ENCODE results near the gene CWC22. TPM values are rescaled to one million over a fixed set of nuclear protein-coding genes. Genes with fewer than 3 reads are reported as not detected.

Gene CWC22
- total and polyA plus RNA-seq, 2 of the 13 experiments (the other 11 are each of a cell fraction or from before 2014, with no cell fraction given) = 5.7 to 29.2 TPM

GRCh38 chr2:180029575-180029974 lies 22.5 kb upstream of the CWC22 start:
- H3K4me1 ChIP-seq (ENCODE audit: insufficient read depth, low read length) = no peaks in the 10 kb centered on the region
- ChIA-PET CTCF (ENCODE audit: low intra/inter-chr PET ratio, low total read pairs) (no interaction called here), POLR2A (no interaction called here)
- intact Hi-C loops (cut with micrococcal nuclease; ENCODE audit: unreplicated experiment) = no loop called here
- ATAC-seq (no peak), FAIRE-seq (no peak), DNase-seq (ENCODE audit: low spot score) (no peak)
- H3K4me2 ChIP-seq (ENCODE audit: low read depth, low read length) = no peak overlapping the region
- WGBS (ENCODE audit: low lambda C conversion rate) = 0% methylated on average over 1 of the region's 1 CpG
- H3K79me2 ChIP-seq (ENCODE audit: insufficient read depth, low read length) = no peaks in the 10 kb centered on the region
- no peak overlapping the region for H2AFZ ChIP-seq (ENCODE audit: low read length)
- H4K20me1 ChIP-seq (ENCODE audit: insufficient read depth, low read length) = no peaks in the 10 kb centered on the region
- no peak for TF ChIP-seq NFE2L2 (IDR thresholded peaks at IDR 0.05; ENCODE audit: low read length)
- no peak for TF ChIP-seq ZNF496 (CRISPR knock-in tag; IDR thresholded peaks at IDR 0.05; ENCODE audit: insufficient replicate concordance)
- TF ChIP-seq HOXA5 (CRISPR knock-in tag; IDR thresholded peaks at IDR 0.05) = no peak
- TF ChIP-seq ZNF597 (CRISPR knock-in tag; IDR thresholded peaks at IDR 0.05) = no peak
- TF ChIP-seq SRSF4 (IDR thresholded peaks at IDR 0.05; ENCODE audit: low read depth, low read length, poor library complexity, severe bottlenecking) = no peak
- TF ChIP-seq, protein P1, sequence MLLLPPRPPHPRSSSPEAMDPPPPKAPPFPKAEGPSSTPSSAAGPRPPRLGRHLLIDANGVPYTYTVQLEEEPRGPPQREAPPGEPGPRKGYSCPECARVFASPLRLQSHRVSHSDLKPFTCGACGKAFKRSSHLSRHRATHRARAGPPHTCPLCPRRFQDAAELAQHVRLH (CRISPR knock-in tag; IDR thresholded peaks at IDR 0.05; ENCODE audit: borderline replicate concordance, low read depth) = no peak
- TF ChIP-seq U2AF2 (IDR thresholded peaks at IDR 0.05; ENCODE audit: low read depth, low read length) = no peak
- TF ChIP-seq PCBP2 (optimal IDR thresholded peaks at IDR 0.05; ENCODE audit: low read depth, low read length, poor library complexity, severe bottlenecking) = no peak
- TF ChIP-seq ZNF773 (CRISPR knock-in tag; IDR thresholded peaks at IDR 0.05; ENCODE audit: borderline replicate concordance) = no peak
- no peak for TF ChIP-seq ZC3H13 (CRISPR knock-in tag; IDR thresholded peaks at IDR 0.05)
- no peak overlapping the region for H3K4me3 ChIP-seq (replicated peaks in 1 of 3; ENCODE audit: insufficient read depth in 1 of 3, low read depth in 2 of 3, low read length in 3 of 3)
- no peaks in the 10 kb centered on the region for H3K36me3 ChIP-seq (replicated peaks in 1 of 2; ENCODE audit: control insufficient read depth in 1 of 2, insufficient read depth in 2 of 2, low read length in 2 of 2)
- H3K27ac ChIP-seq (ENCODE audit: extremely low read length, insufficient read depth, low read length) = no peak overlapping the region
- no peak overlapping the region for H3K9ac ChIP-seq (ENCODE audit: insufficient read depth, low read depth, low read length)
- in situ Hi-C loops (cut with HindIII; ENCODE audit: extremely low pct_ligation_motif_present, low pct_unique_long_range_greater_than_20kb) = no loop called here
- no TSS peak for BruUV-seq (replicated peaks)
- no peaks in the 10 kb centered on the region for H3K27me3 ChIP-seq (ENCODE audit: control insufficient read depth in 1 of 2, insufficient read depth in 2 of 2, low read length in 2 of 2)
- no peaks in the 10 kb centered on the region; the same call in 1 of the 2 replicates for H3K9me3 ChIP-seq (ENCODE audit: low read length)
